EH (cell line): ENCODE data around the gene AIP.

Experiments used
- DNase-seq: peaks from one replicate; pipeline ENCODE4 v3.0.0-alpha.2; 2015; ENCODE audit warnings: low read depth

AIP gene

GRCh38 chr11:67449116-67449844, 33.5 kb upstream of the AIP start:
- no peak for DNase-seq

- DNase-seq = no peak
Measured at GRCh38 chr11:67450796-67451657, 31.8 kb upstream of the AIP start.

GRCh38 chr11:67451658-67451976, 31.2 kb upstream of the AIP start:
- no peak for DNase-seq

DNA sequence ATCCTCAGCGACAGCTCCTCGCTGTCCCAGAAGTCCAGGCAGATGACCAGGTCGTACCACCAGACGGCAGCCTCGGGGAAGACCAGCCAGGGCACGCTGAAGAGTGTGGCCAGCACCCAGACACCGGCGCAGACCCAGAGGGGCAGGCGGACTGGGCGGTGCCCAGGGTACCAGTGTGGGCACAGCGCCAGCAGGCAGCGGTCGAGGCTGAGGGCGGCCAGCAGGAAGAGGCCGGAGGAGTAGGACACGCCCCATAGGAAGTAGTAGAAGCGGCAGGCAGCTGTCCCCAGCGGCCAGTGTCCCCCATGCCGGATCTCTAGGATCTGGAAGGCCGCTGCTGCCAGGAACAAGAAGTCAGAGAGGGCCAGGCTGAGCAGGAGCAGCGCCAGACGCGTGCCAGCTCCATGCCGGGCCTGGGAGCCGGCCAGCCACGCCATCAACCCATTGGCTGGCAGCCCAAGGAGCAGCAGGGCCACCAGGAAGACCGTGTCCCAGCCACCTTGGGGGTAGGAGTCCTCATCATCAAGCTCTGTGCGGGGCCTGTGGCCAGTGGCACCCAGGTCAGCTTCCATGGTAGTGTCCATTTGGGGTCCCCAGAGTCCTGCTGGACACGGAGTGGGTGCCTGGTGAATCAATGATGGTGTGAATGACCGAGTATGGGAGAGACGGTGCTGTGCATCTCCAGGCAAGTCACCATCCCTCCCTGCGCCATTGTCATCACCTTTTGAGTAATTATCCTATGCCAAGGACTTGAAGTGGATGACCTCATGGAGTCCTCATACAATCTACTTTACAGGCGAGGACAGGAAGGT, 30.5 kb upstream of the AIP start, which contains the start of gene GPR152:
TSS of gene GPR152 (minus strand) at position 589 of the 812 bp plus-strand sequence. CDS start at position 584, 5 bp downstream.
- no peak for DNase-seq

- no peak for DNase-seq
Measured at GRCh38 chr11:67453816-67454732, 28.8 kb upstream of the AIP start.

- no peak for DNase-seq
Measured at GRCh38 chr11:67455054-67455453, 27.8 kb upstream of the AIP start, which contains the start of gene CABP4. TSS of gene CABP4 (plus strand) at chr11:67455354. CDS start at chr11:67455424, 70 bp downstream.

DNA sequence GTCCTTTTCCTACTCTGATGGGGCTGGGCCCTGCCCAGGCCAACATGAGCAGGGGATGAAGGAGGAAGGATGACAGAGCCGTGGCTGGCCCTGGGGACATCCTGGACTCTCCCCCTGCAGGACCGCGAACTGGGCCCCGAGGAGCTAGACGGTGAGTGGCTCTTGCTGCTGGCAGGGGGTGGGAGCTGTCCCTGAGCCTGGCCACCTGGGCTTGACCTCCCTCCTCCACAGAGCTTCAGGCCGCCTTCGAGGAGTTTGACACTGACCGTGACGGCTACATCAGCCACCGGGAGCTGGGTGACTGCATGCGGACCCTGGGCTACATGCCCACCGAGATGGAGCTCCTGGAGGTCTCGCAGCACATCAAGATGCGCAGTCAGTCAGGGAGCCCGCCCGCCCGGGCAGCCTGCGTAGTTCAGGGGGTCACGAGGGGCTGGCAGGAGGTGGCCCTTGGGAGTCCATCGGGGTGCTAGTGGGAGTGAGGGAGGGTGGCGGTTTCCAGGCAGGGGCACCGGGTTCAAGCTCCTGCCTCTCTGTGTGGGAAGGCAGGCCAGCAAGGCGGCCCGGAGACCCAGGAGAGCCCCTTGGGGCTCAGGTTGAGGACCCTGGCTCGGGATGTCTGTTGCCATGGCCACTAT, 26.6 kb upstream of the AIP start:
- no peak for DNase-seq

GRCh38 chr11:67457453-67457852, 25.4 kb upstream of the AIP start:
- DNase-seq = no peak

- DNase-seq = no peak
Measured at GRCh38 chr11:67458266-67458665, 24.6 kb upstream of the AIP start.

DNA sequence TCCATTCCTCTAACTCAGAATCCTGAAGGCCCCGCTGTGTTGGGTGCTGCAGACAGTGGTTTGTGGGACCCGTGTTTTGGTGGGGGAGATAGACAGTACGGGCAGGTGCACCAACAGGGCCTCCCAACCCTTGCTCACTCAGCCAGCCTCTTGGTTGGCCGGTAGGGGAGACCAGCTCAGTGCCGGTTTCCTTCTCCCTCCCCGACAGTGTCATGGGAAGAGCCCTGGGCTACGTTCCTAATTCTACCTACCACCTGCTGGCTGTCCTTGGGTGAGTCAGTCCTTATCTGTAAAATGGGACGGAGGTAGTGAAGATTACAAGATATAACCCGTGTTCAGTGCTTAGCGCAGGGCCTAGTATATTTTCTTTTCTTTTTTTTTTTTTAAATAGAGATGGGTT, 19.6 kb upstream of the AIP start:
- DNase-seq = no peak

GRCh38 chr11:67463680-67464410, 19.0 kb upstream of the AIP start:
- peak; percentile 12 for DNase-seq

- DNase-seq = peak; percentile 81
Measured at GRCh38 chr11:67464411-67465188, 18.2 kb upstream of the AIP start.

DNA sequence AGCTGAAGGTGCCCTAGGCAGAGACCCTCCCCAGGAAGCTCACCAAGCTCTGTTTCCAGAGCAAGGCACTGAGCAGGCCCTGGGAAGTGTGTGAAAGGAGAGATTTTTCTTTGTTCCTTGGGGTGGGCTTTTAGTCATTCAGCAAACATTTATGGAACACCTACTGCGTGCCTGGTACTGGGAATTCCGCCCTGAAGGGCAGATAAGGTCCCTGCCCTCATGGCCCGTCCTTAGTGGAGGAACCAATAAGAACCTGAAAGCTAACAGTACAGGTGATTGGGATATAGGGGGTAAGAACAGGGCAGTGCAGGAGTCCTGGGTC, 17.7 kb upstream of the AIP start:
- no peak for DNase-seq

GRCh38 chr11:67465530-67465929, 17.3 kb upstream of the AIP start:
- DNase-seq = peak; percentile 49

GRCh38 chr11:67466367-67466766, 16.5 kb upstream of the AIP start:
- no peak for DNase-seq

- DNase-seq = no peak
Measured at GRCh38 chr11:67466962-67467771, 15.7 kb upstream of the AIP start.

- DNase-seq = no peak
Measured at GRCh38 chr11:67468056-67468455, 14.8 kb upstream of the AIP start.

DNA sequence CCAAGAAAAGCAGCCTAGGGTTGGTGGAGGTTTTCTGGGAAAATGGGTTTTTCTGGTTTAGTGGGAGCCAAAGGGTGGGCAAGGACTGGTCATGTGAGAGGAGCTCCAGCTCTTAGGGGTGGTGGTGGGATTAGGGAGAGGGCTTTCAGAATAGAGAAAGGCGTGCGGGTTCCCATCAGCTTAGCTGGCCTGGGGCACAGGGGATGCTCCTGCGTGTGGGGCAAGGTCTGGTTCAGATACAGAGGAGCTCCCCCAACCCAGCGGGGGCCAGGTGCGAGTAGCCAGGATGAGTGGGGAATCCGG, 14.4 kb upstream of the AIP start:
- no peak for DNase-seq
